Measurements from ENCODE around the gene SRP14.
"Not testable (repeated sequence)": the region's sequence is repeated elsewhere in the genome, so short reads cannot be mapped to it uniquely, and the experiment has no call there.

The SRP14 gene

GRCh38 chr15:40040293-40040635 is 1.3 kb upstream of the SRP14 start:
- Histone ChIP-seq H3K27me3 (ENCODE audit: insufficient read depth, poor library complexity, severe bottlenecking) (no peaks in the 10 kb centered on the region), H3K27ac (replicated peaks) (peak overlapping the region; percentile 32), H3K4me3 (replicated peaks; ENCODE audit: insufficient read depth, low read length) (peak overlapping the region; percentile 24)
- TF ChIP-seq SPI1 (IDR thresholded peaks at IDR 0.05; ENCODE audit: borderline replicate concordance, low read depth) (no peak), GABPA (IDR thresholded peaks at IDR 0.05; ENCODE audit: low read depth) (no peak), POLR2AphosphoS5 (IDR thresholded peaks at IDR 0.05; ENCODE audit: low read depth) (no peak)
- TF ChIP-seq, protein P1, sequence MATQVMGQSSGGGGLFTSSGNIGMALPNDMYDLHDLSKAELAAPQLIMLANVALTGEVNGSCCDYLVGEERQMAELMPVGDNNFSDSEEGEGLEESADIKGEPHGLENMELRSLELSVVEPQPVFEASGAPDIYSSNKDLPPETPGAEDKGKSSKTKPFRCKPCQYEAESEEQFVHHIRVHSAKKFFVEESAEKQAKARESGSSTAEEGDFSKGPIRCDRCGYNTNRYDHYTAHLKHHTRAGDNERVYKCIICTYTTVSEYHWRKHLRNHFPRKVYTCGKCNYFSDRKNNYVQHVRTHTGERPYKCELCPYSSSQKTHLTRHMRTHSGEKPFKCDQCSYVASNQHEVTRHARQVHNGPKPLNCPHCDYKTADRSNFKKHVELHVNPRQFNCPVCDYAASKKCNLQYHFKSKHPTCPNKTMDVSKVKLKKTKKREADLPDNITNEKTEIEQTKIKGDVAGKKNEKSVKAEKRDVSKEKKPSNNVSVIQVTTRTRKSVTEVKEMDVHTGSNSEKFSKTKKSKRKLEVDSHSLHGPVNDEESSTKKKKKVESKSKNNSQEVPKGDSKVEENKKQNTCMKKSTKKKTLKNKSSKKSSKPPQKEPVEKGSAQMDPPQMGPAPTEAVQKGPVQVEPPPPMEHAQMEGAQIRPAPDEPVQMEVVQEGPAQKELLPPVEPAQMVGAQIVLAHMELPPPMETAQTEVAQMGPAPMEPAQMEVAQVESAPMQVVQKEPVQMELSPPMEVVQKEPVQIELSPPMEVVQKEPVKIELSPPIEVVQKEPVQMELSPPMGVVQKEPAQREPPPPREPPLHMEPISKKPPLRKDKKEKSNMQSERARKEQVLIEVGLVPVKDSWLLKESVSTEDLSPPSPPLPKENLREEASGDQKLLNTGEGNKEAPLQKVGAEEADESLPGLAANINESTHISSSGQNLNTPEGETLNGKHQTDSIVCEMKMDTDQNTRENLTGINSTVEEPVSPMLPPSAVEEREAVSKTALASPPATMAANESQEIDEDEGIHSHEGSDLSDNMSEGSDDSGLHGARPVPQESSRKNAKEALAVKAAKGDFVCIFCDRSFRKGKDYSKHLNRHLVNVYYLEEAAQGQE (IDR thresholded peaks at IDR 0.05; ENCODE audit: insufficient replicate concordance, low read depth): no peak
- TF ChIP-seq, protein P2, sequence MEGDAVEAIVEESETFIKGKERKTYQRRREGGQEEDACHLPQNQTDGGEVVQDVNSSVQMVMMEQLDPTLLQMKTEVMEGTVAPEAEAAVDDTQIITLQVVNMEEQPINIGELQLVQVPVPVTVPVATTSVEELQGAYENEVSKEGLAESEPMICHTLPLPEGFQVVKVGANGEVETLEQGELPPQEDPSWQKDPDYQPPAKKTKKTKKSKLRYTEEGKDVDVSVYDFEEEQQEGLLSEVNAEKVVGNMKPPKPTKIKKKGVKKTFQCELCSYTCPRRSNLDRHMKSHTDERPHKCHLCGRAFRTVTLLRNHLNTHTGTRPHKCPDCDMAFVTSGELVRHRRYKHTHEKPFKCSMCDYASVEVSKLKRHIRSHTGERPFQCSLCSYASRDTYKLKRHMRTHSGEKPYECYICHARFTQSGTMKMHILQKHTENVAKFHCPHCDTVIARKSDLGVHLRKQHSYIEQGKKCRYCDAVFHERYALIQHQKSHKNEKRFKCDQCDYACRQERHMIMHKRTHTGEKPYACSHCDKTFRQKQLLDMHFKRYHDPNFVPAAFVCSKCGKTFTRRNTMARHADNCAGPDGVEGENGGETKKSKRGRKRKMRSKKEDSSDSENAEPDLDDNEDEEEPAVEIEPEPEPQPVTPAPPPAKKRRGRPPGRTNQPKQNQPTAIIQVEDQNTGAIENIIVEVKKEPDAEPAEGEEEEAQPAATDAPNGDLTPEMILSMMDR (IDR thresholded peaks at IDR 0.05; ENCODE audit: insufficient read depth, low read length): no peak
- DNase-seq (ENCODE audit: low read depth in 1 of 2, low spot score in 1 of 2): no peak

GRCh38 chr15:40038275-40038637 is 725 bp downstream of the SRP14 start:
- Histone ChIP-seq H3K4me3 (replicated peaks; ENCODE audit: insufficient read depth, low read length) (peak overlapping the region; percentile 92), H3K27me3 (ENCODE audit: insufficient read depth, poor library complexity, severe bottlenecking) (no peaks in the 10 kb centered on the region), H3K27ac (replicated peaks) (peak overlapping the region; percentile 87)
- TF ChIP-seq, protein P2 (IDR thresholded peaks at IDR 0.05; ENCODE audit: insufficient read depth, low read length): no peak
- TF ChIP-seq, protein P1 (IDR thresholded peaks at IDR 0.05; ENCODE audit: insufficient replicate concordance, low read depth): no peak
- TF ChIP-seq POLR2AphosphoS5 (IDR thresholded peaks at IDR 0.05; ENCODE audit: low read depth): no peak
- DNase-seq (ENCODE audit: low read depth in 1 of 2, low spot score in 1 of 2): no peak

- Histone ChIP-seq H3K4me3 (replicated peaks; ENCODE audit: insufficient read depth, low read length) (peak overlapping the region; percentile 92), H3K27ac (replicated peaks) (peak overlapping the region; percentile 87)
- DNase-seq (ENCODE audit: low read depth in 1 of 2, low spot score in 1 of 2): no peak
Observed at GRCh38 chr15:40037721-40038120, 1.3 kb downstream of the SRP14 start.

GRCh38 chr15:40035182-40035581 is 3.8 kb downstream of the SRP14 start:
- DNase-seq (ENCODE audit: low read depth in 1 of 2, low spot score in 1 of 2); H3K27ac ChIP-seq (replicated peaks); H3K4me3 ChIP-seq (replicated peaks; ENCODE audit: insufficient read depth, low read length); H3K27me3 ChIP-seq (ENCODE audit: insufficient read depth, poor library complexity, severe bottlenecking): not testable (repeated sequence)

More at GRCh38 chr15:40037721-40038120, 1.3 kb downstream of the SRP14 start:
- TF ChIP-seq SPI1 (IDR thresholded peaks at IDR 0.05; ENCODE audit: borderline replicate concordance, low read depth): no peak
- TF ChIP-seq, protein P2 (IDR thresholded peaks at IDR 0.05; ENCODE audit: insufficient read depth, low read length): no peak
- no peak for TF ChIP-seq GABPA (IDR thresholded peaks at IDR 0.05; ENCODE audit: low read depth)
- TF ChIP-seq, protein P1 (IDR thresholded peaks at IDR 0.05; ENCODE audit: insufficient replicate concordance, low read depth): no peak
- no peak for TF ChIP-seq POLR2AphosphoS5 (IDR thresholded peaks at IDR 0.05; ENCODE audit: low read depth)
- no peaks in the 10 kb centered on the region for H3K27me3 ChIP-seq (ENCODE audit: insufficient read depth, poor library complexity, severe bottlenecking)
